IMR-90 (cell line): ENCODE results near the gene SERPINI1.

Experiments used
- BHLHE40 ChIP-seq: fragments of 150-350 bp; IDR thresholded peaks from 2 replicates; pipeline ENCODE4 v1.6.1; 2016; ENCODE audit warnings: mild to moderate bottlenecking, low read depth, low read length
- CTCF ChIP-seq: conservative IDR thresholded peaks from 2 replicates; pipeline ENCODE4 v1.5.1; 2012; ENCODE audit warnings: mild to moderate bottlenecking, low read depth, low read length, improper control_type of control experiment
- ELK1 ChIP-seq: fragments of 150-350 bp; IDR thresholded peaks from 2 replicates; pipeline ENCODE4 v1.6.1; 2016; ENCODE audit warnings: low read depth, mild to moderate bottlenecking, low read length, moderate library complexity, borderline replicate concordance
- MAFK ChIP-seq: IDR thresholded peaks from 2 replicates; pipeline ENCODE4 v1.6.1; 2012; ENCODE audit warnings: low read depth, low read length, improper control_type of control experiment
- NFE2L2 ChIP-seq: fragments of 150-350 bp; IDR thresholded peaks from 2 replicates; pipeline ENCODE4 v1.6.1; 2016; ENCODE audit warnings: low read depth, mild to moderate bottlenecking, low read length
- POLR2A ChIP-seq: IDR thresholded peaks from 2 replicates; pipeline ENCODE4 v1.6.1; 2012; ENCODE audit warnings: mild to moderate bottlenecking, low read depth, low read length
- RCOR1 ChIP-seq: IDR thresholded peaks from 2 replicates; pipeline ENCODE4 v1.6.1; 2012; ENCODE audit warnings: mild to moderate bottlenecking, low read length, improper control_type of control experiment; ENCODE audit not compliant: insufficient replicate concordance
- RFX5 ChIP-seq: IDR thresholded peaks from 2 replicates; pipeline ENCODE4 v1.8.0; 2012; ENCODE audit warnings: low read depth, mild to moderate bottlenecking, low read length, moderate library complexity
- USF2 ChIP-seq: fragments of 150-350 bp; IDR thresholded peaks from 2 replicates; pipeline ENCODE4 v1.6.1; 2017; ENCODE audit warnings: mild to moderate bottlenecking, antibody characterized with exemption, low read length, low read depth

- no peak for TF ChIP-seq CTCF
- TF ChIP-seq POLR2A: no peak
- TF ChIP-seq RFX5: no peak
- TF ChIP-seq RCOR1: no peak
- TF ChIP-seq BHLHE40: no peak
- TF ChIP-seq MAFK: no peak
- TF ChIP-seq USF2: no peak
- TF ChIP-seq NFE2L2: no peak
- TF ChIP-seq ELK1: no peak
These were observed 805 bp downstream of the SERPINI1 start for GRCh38 chr3:167736264-167736787.
